Stimulated activated CD8-positive, alpha-beta memory T cell treated with anti-CD3 and anti-CD28 coated beads, Interleukin-15, amount 100 ng/mL, for 24 hours (primary cell): ENCODE data around the gene CDKN1A.
"Not testable (repeated sequence)": the region's sequence is repeated elsewhere in the genome, so short reads cannot be mapped to it uniquely, and the experiment has no call there.

Experiments used
- DNase-seq: peaks from one replicate; pipeline ENCODE4 v3.0.0-alpha.2; 2020; ENCODE audit warnings: low read depth

Gene CDKN1A

GRCh38 chr6:36720251-36721141 is 42.0 kb downstream of the CDKN1A start:
- DNase-seq = no peak

GRCh38 chr6:36721369-36722140 is 43.0 kb downstream of the CDKN1A start:
- DNase-seq = no peak

GRCh38 chr6:36722365-36722764 is 43.9 kb downstream of the CDKN1A start:
- DNase-seq = no peak

GRCh38 chr6:36722879-36723278 is 44.4 kb downstream of the CDKN1A start:
- DNase-seq = no peak

- DNase-seq = not testable (repeated sequence)
Observed at GRCh38 chr6:36723992-36724391, 45.5 kb downstream of the CDKN1A start.

- DNase-seq = no peak
Observed at GRCh38 chr6:36724514-36725390, 46.2 kb downstream of the CDKN1A start.

- no peak for DNase-seq
Observed at GRCh38 chr6:36725581-36725980, 47.1 kb downstream of the CDKN1A start.

GRCh38 chr6:36727505-36728021 is 49.0 kb downstream of the CDKN1A start:
- no peak for DNase-seq

GRCh38 chr6:36728289-36729160 is 50.0 kb downstream of the CDKN1A start:
- no peak for DNase-seq

GRCh38 chr6:36729161-36729524 is 50.6 kb downstream of the CDKN1A start:
- no peak for DNase-seq

- DNase-seq = no peak
Observed at GRCh38 chr6:36730424-36731380, 52.2 kb downstream of the CDKN1A start.

- DNase-seq = no peak
Observed at GRCh38 chr6:36731622-36732310, 53.3 kb downstream of the CDKN1A start.

- no peak for DNase-seq
Observed at GRCh38 chr6:36733300-36733699, 54.8 kb downstream of the CDKN1A start.

- DNase-seq = no peak
Observed at GRCh38 chr6:36734486-36735060, 56.1 kb downstream of the CDKN1A start.

- DNase-seq = no peak
Observed at GRCh38 chr6:36735110-36736071, 56.9 kb downstream of the CDKN1A start.
